HUES48 (cell line): Measurements from ENCODE around the gene OSBPL6.

Experiments used
- H3K27ac ChIP-seq: one replicate; pipeline ENCODE4 v1.7.0; 2013; ENCODE audit warnings: low read depth, low read length, inconsistent platforms
- H3K27me3 ChIP-seq: 2 replicates; pipeline ENCODE4 v1.6.1; 2013; ENCODE audit warnings: mild to moderate bottlenecking, low read length; ENCODE audit not compliant: control insufficient read depth, insufficient read depth
- H3K36me3 ChIP-seq: 2 replicates; pipeline ENCODE4 v1.6.1; 2013; ENCODE audit warnings: low read length; ENCODE audit not compliant: control insufficient read depth, insufficient read depth
- H3K4me1 ChIP-seq: 2 replicates; pipeline ENCODE4 v1.6.1; 2013; ENCODE audit warnings: mild to moderate bottlenecking, low read length; ENCODE audit not compliant: control insufficient read depth, insufficient read depth
- H3K4me3 ChIP-seq: 2 replicates; pipeline ENCODE4 v1.5.1; 2013; ENCODE audit warnings: mild to moderate bottlenecking, low read depth, low read length
- H3K9ac ChIP-seq: 2 replicates; pipeline ENCODE4 v1.6.1; 2013; ENCODE audit warnings: mild to moderate bottlenecking, low read depth, low read length, moderate library complexity
- H3K9me3 ChIP-seq: 2 replicates; pipeline ENCODE4 v1.6.1; 2013; ENCODE audit warnings: low read length; ENCODE audit not compliant: control insufficient read depth, insufficient read depth

Gene OSBPL6

DNA sequence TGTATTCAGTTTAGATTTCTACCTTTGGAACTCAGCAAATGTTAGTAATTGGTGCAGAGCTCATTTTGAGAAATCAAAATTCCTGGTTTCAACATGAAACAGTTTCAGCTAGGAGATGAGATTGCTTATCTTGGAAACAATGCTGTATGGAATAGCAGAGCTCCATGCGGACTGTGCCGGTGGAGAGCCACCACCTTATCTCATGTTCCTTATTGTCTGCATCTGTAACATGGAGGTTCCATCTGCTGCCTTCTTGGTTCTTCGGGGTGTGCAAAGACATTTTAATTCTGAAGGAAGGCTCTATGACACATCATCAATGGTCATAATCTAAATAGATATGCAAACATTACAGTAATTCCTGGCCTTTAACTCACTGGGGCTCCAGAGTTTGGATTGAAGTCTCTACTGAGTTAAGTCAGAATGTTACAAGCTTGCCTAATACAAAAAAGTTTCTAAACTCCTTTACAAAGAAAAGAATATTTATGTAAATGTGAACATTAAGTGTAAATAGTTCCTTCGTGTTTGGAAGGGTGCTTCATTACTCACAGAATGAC, 191.4 kb downstream of the OSBPL6 start:
- Histone ChIP-seq H3K4me3 (no peak overlapping the region), H3K4me1 (peaks cover 6% of the 10 kb centered on the region; the same call in 1 of the 2 replicates), H3K36me3 (0 out of 2 replicates have a peak, but pooled peaks cover 6% of the 10 kb centered on the region), H3K27me3 (no peaks in the 10 kb centered on the region), H3K9ac (no peak overlapping the region), H3K27ac (no peak overlapping the region), H3K9me3 (no peaks in the 10 kb centered on the region)

GRCh38 chr2:178386986-178387597, 192.8 kb downstream of the OSBPL6 start:
- Histone ChIP-seq H3K36me3 (0 out of 2 replicates have a peak, but pooled peaks cover 6% of the 10 kb centered on the region), H3K27me3 (no peaks in the 10 kb centered on the region), H3K27ac (no peak overlapping the region), H3K4me1 (peaks cover 6% of the 10 kb centered on the region; the same call in 1 of the 2 replicates), H3K4me3 (no peak overlapping the region), H3K9me3 (no peaks in the 10 kb centered on the region), H3K9ac (no peak overlapping the region)

DNA sequence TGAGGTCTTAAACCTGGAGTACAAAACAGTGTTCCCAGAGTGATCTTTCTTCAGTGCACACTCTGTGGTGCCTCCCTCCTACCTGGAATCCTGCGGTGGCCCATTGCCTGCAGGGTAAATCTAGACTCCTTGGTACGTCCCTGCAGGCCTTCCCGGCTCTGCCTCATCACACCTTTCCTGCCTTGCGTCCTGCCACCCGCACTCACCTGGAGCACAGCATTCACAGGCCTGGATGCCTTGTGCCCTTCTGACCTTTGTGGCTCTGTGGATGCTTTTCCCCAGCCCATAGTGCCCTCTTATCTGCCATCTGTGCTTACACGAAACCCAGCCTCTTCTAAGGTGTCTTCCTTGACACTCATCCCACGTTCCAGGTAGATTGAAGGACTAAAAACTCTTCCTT, 194.0 kb downstream of the OSBPL6 start:
- Histone ChIP-seq H3K4me1 (peaks cover 6% of the 10 kb centered on the region; the same call in 1 of the 2 replicates), H3K9ac (no peak overlapping the region), H3K36me3 (0 out of 2 replicates have a peak, but pooled peaks cover 6% of the 10 kb centered on the region), H3K4me3 (no peak overlapping the region), H3K27me3 (no peaks in the 10 kb centered on the region), H3K9me3 (no peaks in the 10 kb centered on the region), H3K27ac (no peak overlapping the region)

- H3K9ac ChIP-seq = no peak overlapping the region
- no peaks in the 10 kb centered on the region for H3K9me3 ChIP-seq
- no peaks in the 10 kb centered on the region for H3K27me3 ChIP-seq
- H3K27ac ChIP-seq = no peak overlapping the region
- 0 out of 2 replicates have a peak, but pooled peaks cover 4% of the 10 kb centered on the region for H3K36me3 ChIP-seq
- H3K4me1 ChIP-seq = no peaks in the 10 kb centered on the region
- no peak overlapping the region for H3K4me3 ChIP-seq
Measured at GRCh38 chr2:178391701-178392100, 197.4 kb downstream of the OSBPL6 start.

DNA sequence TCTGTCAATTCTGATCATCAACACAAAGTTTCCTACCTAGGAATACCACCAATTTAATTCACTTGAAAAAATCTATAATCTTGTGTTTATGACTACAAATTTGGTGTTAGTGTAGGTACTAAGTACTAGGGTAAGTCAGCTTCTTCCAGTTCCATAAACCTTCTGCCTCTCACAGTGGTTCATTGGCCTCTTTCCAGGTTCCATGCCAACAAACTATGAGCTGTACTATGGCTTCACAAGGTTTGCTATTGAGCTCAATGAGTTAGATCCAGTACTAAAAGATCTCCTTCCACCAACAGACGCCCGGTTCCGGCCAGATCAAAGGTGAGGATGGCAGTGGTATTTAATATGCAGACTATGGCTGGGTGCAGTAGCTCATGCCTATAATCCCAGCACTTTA, 197.9 kb downstream of the OSBPL6 start:
- Histone ChIP-seq H3K9me3 (no peaks in the 10 kb centered on the region), H3K27me3 (no peaks in the 10 kb centered on the region), H3K9ac (no peak overlapping the region), H3K36me3 (0 out of 2 replicates have a peak, but pooled peaks cover 4% of the 10 kb centered on the region), H3K4me3 (no peak overlapping the region), H3K27ac (no peak overlapping the region), H3K4me1 (no peaks in the 10 kb centered on the region)

- no peaks in the 10 kb centered on the region for H3K27me3 ChIP-seq
- no peak overlapping the region for H3K9ac ChIP-seq
- no peak overlapping the region for H3K4me3 ChIP-seq
- H3K27ac ChIP-seq = no peak overlapping the region
- no peaks in the 10 kb centered on the region for H3K9me3 ChIP-seq
- no peaks in the 10 kb centered on the region for H3K36me3 ChIP-seq
- no peaks in the 10 kb centered on the region for H3K4me1 ChIP-seq
Measured at GRCh38 chr2:178394859-178395258, 200.5 kb downstream of the OSBPL6 start.

GRCh38 chr2:178395295-178395694, 201.0 kb downstream of the OSBPL6 start:
- Histone ChIP-seq H3K9ac (no peak overlapping the region), H3K9me3 (no peaks in the 10 kb centered on the region), H3K27me3 (no peaks in the 10 kb centered on the region), H3K27ac (no peak overlapping the region), H3K4me1 (no peaks in the 10 kb centered on the region), H3K36me3 (no peaks in the 10 kb centered on the region), H3K4me3 (no peak overlapping the region)

DNA sequence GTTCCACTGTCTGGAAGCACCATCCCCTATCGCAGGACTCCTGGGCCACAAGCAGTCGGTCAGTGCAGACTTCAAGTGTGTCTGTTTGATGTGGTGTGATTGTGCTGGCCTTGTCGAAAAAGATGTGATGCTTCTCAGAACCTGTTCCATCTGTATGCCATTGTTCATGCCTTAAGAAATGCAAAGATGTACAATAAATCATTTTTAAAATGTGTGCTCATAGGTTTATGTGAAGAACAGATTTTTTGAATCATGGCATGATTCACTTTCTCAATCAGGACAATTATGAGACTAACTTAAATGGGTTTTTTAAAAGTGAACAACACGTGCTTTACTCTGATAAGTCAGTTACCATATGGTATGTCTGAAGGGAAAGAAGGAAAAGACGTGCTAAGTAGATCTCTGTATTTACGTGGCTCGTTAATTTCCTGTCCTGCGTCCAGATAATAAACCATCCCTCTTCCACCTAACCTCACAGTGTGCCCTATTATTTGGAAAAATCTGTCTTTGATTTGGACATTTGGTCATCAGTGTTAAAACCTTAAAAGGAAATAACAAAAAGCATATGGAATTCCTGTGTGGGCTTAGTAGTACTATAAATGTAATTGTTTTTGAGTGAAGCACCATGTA, 201.7 kb downstream of the OSBPL6 start:
- Histone ChIP-seq H3K9me3 (no peaks in the 10 kb centered on the region), H3K4me3 (no peak overlapping the region), H3K27ac (no peak overlapping the region), H3K9ac (no peak overlapping the region), H3K27me3 (no peaks in the 10 kb centered on the region), H3K36me3 (no peaks in the 10 kb centered on the region), H3K4me1 (no peaks in the 10 kb centered on the region)

DNA sequence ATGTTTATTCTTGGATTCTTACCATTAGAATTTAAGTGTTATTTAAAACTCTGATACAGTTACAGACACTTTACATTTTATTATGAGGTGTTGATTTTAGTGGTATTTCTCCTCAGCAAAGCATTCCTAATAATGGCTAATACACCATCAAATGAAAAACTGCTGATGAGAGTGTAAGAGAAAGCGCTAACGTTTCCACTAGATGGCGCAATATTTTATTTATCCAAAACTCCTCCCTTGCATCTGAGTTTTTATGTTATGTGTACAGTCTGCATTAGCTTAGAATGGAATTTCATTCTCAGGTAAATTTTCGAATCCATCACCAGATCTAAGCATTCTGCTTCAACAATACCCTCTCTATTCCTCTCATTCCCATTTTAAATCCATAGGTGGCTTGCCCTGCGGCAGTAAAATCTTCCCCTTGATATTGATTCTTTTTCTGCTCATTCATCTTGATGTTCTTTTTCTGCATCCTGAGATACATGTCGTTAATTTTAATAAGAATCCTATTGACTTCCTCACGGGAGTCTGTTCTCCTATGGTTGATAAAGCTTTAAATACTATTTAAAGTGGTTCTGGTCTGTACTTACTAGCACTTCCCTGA, 202.8 kb downstream of the OSBPL6 start:
- Histone ChIP-seq H3K9me3 (no peaks in the 10 kb centered on the region), H3K27ac (no peak overlapping the region), H3K9ac (no peak overlapping the region), H3K27me3 (no peaks in the 10 kb centered on the region), H3K4me1 (no peaks in the 10 kb centered on the region), H3K4me3 (no peak overlapping the region), H3K36me3 (no peaks in the 10 kb centered on the region)

DNA sequence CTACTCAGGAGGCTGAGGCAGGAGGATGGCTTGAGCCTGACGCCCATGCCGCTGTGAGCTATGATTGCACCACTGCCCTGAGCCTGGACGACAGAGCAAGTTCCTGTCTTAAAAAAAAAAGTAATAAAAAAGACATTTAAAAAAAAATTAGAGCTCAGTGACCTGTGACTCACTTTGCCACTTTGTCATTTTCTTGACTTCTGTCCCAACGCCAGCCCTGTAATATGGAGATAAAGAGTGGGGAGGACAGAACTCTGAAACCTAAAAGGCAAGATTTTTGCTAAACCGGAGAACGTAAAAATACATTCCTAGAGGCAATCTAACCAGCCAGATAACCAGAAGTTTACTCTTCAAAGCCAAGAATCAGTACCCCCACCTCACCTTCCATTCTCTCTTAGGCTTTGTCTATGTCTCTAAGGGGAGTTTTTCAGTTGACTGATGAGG, 207.7 kb downstream of the OSBPL6 start:
- no peaks in the 10 kb centered on the region for H3K4me1 ChIP-seq
- no peaks in the 10 kb centered on the region for H3K27me3 ChIP-seq
- H3K36me3 ChIP-seq = no peaks in the 10 kb centered on the region
- no peak overlapping the region for H3K27ac ChIP-seq
- no peak overlapping the region for H3K4me3 ChIP-seq
- H3K9me3 ChIP-seq = no peaks in the 10 kb centered on the region
- no peak overlapping the region for H3K9ac ChIP-seq
